Stimulated activated CD4-positive, alpha-beta T cell treated with anti-CD3 and anti-CD28 coated beads, Interleukin-2, amount 100 ng/mL, for 4 hours (primary cell): ENCODE data around the gene SPEF1.
A peak's percentile ranks its signal among the peaks of the same experiment; 100 is the strongest.

Experiments used
- DNase-seq: peaks from one replicate; pipeline ENCODE4 v3.0.0-alpha.2; 2020; ENCODE audit warnings: low read depth

SPEF1 gene

GRCh38 chr20:3747471-3747870, 33.8 kb downstream of the SPEF1 start:
- no peak for DNase-seq

DNA sequence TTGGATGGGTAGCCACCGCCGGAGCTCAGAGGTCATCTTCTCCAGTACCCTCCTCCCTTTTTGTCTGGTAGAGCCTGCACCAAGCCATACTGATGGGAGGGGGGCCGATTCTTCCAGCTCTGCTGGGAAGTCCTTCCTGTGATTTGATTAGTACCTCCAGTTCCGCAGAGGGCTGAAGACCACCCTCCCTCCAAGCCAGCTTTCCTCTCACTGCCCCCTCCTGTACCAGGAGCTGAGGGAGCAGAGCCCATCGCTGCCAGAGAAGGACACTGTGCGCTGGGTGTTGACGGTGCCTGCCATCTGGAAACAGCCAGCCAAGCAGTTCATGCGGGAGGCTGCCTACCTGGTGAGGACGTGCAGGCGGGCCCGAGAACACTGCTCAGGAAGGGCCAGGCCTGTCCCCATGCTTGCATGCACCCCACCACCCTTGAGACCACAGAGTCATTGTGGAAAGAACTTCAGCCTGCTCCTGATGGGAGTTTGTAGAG, 35.5 kb downstream of the SPEF1 start:
- DNase-seq: no peak

DNA sequence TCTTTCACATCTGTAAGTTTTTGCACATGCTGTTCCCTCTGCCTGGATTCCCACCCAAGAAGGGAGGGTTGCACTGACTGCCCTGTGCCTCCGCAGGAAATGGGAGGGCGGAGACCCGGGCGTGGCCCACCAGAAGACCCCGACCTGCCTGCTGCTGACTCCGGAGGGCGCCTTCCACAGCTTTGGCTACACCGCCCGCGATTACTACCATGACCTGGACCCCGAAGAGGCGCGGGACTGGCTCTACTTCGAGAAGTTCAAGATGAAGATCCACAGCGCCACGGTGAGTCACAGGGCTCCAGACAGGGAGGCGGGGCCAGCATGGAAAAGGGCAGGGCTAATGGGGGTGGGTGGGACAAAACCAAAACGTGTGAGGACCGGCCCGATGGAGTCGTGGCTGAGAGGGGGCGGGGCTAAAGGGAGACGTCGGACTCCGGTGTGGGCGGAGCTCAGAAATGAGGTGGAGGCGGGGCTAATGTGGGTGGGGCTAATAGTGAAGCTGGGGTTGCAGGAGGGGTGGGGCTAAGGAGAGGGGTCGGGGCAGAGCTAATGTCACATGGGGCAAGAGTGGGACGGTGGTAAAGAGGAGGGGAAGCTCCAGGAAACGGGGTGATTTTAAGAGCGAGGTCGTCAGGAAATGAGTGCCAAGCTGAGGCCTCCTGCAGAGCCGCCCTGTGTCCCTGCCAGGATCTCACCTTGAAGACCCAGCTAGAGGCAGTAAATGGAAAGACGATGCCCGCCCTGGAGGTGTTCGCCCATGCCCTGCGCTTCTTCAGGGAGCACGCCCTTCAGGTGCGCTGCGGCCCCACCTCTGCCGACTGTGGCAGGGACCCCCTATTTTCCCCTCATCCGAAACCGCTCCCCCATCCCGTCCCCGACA, 36.2 kb downstream of the SPEF1 start:
- peak; percentile 71 for DNase-seq

- DNase-seq: no peak
These were observed 37.2 kb downstream of the SPEF1 start for GRCh38 chr20:3744037-3744436.

GRCh38 chr20:3743251-3743650, 38.0 kb downstream of the SPEF1 start:
- no peak for DNase-seq

- no peak for DNase-seq
These were observed 39.3 kb downstream of the SPEF1 start for GRCh38 chr20:3741836-3742458.

DNA sequence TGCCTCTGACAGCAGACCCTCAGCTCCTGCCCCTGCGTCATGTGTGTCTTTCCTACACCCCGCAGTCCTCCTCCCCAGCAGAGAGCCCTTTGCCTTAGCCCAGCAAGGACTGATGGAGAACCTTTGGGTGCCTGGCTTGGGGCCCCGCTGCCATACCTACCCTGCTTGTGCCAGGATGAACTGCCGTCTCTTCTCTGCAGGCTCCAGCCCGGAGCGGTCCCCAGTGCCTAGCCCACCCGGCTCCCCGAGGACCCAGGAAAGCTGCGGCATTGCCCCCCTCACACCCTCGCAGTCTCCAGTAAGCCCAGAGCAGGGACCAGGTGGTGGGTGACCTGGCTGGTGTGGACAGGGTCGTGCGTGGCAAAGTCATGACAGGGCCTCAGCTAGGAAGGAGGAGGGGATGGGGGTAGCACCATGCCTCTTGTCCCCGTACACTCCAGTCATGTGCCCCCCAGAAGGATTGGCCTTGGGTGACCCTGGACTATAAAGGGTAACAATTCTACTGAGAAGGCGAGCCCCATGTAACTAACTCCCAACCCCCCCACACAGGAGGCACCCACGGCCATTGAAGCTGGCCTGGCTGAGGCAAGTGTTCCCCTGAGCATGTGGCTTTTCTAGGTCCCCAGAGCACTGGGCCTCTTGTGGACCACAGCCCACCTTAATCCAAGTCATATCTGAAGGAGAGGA, 40.5 kb downstream of the SPEF1 start:
- DNase-seq: no peak

DNA sequence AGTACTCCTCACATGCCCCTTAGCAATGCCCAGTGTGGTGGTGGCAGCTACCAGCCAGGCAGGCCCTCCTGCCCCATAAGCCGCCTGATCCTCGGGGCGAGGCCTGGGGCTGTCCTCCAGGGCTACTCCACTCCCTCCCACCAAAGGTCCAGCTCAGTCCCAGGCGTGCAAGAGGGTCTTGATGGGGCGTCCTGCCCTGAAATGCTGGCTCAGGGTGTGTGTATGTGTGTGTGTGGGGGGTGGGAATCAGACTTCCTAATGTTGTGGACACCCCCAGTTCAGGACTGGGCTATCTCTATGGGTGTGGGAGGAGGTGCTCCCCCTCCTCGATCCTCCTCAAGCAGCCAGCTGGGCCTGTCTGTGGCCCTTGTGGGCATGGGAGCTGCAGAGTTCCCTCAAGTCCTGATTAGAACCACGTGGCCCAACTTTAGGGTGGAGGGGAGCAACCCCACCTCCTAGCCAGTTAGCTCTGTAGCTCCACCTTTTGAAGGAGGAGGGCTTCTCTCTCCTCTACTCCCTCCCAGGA, 41.3 kb downstream of the SPEF1 start:
- DNase-seq: no peak

- DNase-seq: no peak
These were observed 42.0 kb downstream of the SPEF1 start for GRCh38 chr20:3739054-3739925.

DNA sequence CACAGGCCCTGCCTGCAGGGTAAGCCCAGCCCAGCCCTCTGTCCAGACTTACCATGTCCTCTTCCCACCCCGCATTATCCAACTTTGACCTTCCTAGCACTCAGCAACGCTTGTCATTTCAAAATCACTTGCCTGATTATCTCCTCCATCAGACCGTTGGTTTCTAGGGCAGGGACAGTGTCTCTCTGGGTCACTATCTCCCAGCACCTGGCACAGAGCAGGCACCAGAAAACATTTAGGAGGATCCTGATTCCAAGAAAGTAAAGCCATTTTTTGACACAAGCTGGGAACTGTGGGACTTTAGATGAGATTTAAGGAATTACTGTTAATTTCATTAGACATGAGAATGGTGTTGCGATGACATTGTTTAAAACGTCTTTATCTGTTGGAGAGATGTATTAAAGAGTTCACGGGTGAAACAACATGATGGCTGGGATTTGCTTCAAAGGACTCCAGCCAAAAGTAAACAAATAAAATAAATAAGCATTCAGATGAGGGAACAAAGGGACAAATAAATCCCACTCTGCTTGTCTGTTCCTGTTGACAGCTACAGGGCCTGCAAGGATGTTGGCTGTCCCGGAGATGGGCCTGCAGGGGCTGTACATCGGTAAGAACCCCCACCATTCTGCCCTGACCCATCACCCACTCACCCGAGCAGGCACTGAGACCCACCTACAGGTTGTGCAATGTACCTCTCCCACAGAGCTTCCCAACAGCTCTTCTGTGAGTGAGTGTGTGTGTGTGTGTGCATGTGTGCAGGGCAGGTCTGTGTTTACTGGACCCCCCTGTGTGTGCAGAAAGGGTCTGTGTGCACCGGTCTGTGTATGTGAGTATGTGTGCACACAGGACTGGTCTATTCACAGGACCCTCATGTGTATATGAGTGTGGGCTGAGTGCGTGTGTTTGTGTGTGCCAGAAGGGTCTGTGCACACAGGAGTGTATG, 42.9 kb downstream of the SPEF1 start:
- DNase-seq: no peak

GRCh38 chr20:3735768-3736167, 45.5 kb downstream of the SPEF1 start:
- no peak for DNase-seq

DNA sequence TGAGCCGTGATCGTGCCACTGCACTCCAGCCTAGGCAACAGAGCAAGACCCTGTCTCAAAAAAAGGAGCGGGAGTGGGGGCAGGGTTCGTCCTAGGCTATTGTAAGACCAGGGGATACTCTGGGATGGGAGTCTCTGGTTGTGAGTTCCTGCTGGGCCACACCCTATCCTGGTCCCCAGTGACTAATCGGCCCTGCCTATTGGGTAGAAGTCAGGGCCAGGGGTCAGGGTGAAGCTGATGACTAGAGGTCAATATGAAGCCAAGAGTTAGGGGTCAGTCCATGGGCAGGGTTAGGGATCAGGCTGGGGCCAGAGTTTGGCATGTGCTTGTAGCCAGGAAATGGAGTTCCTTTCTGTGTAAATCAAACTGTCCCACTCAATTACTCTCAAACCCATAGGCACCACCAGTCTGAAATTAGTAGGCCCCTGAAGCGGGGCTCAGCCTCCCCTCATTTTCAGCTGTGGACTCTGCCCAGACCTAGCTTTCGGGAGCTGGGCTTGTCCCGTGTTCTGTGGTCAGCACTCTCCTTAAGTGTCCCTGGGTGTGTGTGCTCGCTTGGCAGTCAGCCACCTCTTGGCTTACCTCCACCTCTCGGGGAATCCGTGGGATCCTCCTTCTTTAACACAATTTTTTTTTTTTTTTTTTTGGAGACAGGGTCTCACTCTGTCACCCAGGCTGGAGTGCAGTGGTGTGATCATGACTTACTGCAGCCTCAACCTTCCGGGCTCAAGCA, 47.0 kb downstream of the SPEF1 start:
- no peak for DNase-seq

DNA sequence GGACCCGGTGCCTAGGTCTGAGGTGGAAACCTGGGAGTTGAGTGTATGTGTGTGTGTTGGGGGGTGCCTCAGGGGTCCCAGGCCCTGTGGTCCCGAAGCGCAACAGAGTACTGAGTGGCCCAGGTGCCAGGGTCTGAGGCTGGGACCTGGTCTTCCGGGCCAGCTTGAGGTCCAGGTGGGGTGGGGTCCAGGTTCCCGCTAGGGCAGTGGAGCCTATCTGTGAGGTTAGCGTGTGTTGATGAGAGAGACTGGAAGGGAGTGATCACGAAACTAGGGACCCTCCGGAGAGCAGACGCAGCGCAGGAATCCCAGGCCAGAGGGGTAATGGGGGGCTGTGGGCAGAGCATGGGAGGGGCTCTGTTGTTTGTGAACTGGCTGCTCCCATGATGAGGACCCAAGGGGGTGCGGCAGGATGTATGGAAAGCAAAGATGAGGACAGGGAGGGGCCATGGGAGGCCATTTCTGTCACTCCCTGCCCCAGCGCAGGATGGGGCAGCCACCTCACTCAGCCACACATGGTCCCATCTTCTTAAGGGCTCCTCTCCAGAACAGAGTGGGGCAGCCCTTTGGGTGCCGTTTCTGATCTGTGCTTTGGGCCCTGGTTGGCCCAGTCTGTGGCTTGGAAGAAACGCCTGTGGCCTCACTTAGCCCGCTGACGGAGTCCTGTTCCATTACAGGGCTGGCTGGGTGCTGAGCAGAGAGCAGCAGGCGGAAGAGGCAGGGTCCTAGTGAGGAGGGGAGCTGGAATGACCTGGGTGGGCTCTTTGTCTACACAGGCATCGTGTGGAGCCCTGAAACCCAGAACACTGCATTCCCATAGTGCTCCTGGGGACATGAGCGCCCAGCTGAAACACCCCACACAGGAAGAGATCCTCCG, 47.9 kb downstream of the SPEF1 start:
- no peak for DNase-seq

GRCh38 chr20:3732327-3733118, 48.7 kb downstream of the SPEF1 start, which contains the start of gene HSPA12B:
HSPA12B (plus strand) TSS chr20:3732685; CDS start chr20:3738675, 5,990 bp downstream.
- DNase-seq: no peak

- no peak for DNase-seq
These were observed 49.3 kb downstream of the SPEF1 start for GRCh38 chr20:3731944-3732326.

GRCh38 chr20:3730803-3731672, 50.2 kb downstream of the SPEF1 start:
- no peak for DNase-seq
